GM21367 (cell line): ENCODE measurements around the gene NCR3LG1.

Experiments used
- ATAC-seq: cut with Tn5 transposase; IDR thresholded peaks from one replicate; pipeline ENCODE4 v1.9.1; 2021; ENCODE audit not compliant: unreplicated experiment

NCR3LG1 gene

GRCh38 chr11:17391493-17392355 is 40.1 kb downstream of the NCR3LG1 start:
- no peak for ATAC-seq

- ATAC-seq, result no peak
Observed at GRCh38 chr11:17392872-17393271, 41.3 kb downstream of the NCR3LG1 start.

DNA sequence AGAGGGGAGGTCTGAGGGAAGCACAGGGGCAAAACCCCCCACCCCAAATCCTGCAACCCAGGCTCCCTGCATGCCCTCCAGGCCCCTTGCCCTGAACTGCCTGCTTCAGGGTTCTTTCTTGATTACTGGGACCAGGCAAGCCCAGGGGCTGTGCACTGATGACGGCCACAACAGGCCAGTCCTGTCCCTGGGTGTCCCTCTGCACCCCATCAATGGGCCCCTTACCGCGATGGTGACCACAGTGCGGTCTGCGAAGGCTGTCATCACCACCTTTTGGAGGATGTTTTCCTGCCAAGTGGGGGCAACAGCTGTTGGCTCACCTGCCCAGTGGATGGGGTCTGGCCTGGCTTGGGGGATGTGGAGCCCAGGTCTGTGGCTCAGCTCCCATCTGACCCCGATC is 41.9 kb downstream of the NCR3LG1 start:
- no peak for ATAC-seq

DNA sequence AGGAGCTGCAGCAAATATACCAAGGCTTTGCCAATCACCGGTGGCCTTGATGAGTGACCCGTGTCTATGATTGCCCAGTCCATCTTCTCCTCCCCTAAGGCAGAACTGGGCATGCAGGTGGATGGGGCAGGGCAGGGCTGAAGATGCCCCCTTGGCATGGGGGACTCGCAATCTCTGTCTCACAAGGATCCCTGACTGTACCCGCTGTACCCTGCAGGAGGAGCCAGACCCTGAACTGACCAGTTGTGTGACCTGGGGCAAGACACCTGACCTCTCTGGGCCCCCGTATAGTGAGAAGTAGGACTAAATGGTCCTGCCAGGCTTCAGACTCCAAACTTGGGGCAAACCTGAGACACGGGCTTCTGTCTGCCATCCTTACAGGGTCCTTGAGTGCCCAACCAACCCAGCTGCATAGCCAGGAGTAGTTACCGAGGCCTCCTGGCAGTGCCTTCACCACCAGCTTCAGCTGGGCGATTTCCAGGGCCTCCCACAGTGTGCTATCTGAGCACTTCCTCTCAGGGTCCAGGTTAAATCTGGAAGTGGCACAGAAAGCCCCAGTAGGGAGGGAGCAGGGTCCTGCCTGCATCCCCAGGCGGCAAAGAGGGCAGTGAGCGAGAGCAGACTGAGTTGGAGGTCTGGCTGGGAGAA is 43.3 kb downstream of the NCR3LG1 start:
- no peak for ATAC-seq

- no peak for ATAC-seq
Observed at GRCh38 chr11:17395554-17395961, 44.0 kb downstream of the NCR3LG1 start.

GRCh38 chr11:17395978-17396377 is 44.4 kb downstream of the NCR3LG1 start:
- no peak for ATAC-seq

- no peak for ATAC-seq
Observed at GRCh38 chr11:17396598-17397310, 45.2 kb downstream of the NCR3LG1 start.

DNA sequence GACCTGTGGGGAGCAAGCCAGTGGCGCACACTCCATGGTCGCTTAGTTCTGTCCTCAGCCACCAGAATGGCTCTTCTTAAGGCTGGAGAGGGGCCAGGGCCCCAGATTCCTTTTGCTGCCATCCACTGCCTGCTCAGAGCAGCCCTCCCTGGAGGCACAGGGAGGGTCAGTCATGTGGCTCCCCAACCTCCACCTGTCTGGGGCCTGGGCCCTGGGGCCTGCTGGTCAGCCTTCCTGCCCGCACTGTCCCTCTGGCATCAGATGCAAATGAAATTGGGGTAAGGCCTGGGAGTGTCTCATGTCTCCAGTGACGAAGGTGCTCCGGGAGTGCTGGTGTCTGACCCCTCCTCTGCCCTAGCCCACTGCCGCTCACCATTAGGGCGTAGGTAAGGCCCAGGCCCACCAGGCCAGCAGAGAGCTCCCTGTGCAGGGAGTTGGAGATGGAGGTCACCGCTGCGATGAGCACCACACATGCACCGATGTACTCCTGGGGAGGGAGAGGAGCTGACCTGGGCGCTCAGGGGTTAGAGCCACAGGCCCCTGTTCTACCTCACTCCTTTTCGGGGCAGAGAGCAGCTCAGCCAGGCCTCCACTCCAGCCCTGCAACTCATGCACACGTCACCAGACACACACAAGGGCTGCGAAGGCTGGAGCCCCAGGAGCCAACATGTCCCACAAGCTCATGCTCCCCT is 45.9 kb downstream of the NCR3LG1 start:
- no peak for ATAC-seq

GRCh38 chr11:17399236-17399635 is 47.6 kb downstream of the NCR3LG1 start:
- ATAC-seq, result no peak

DNA sequence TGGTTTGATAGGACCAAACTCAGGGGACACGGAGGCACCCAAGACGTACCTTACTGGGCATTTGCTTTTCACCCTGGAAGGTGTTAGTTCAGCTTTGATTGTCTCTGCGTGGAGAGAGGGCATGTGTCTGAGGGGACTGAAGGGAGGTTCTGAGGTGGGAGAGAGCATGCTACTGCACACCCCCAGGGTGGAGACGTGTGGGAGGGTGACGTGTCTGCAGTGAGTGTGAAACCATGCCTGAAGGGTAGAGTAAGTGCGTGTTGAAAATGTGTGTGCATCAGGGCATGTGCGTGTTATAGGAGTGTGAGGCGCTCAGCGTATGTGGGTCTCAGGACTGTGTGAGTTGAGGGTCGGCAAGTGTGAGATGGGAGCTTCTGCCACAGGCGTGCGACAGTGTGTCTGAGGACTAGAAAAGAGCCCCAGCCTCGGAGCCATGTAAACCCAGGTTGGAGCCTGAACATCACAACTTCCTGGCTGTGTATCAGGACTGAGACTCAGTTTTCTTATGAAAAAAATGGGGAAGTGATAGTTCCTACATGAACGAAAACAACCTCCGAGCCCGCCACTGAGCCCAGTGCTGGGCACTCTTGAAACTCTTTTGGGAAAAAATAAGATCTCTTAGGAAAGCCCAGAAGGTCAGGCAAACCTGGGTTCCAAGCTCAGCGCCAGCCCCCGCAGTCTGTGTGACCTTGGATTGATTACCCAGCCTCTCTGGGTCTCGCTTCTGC is 48.6 kb downstream of the NCR3LG1 start:
- ATAC-seq, result no peak

GRCh38 chr11:17401316-17401715 is 49.7 kb downstream of the NCR3LG1 start:
- ATAC-seq, result no peak

DNA sequence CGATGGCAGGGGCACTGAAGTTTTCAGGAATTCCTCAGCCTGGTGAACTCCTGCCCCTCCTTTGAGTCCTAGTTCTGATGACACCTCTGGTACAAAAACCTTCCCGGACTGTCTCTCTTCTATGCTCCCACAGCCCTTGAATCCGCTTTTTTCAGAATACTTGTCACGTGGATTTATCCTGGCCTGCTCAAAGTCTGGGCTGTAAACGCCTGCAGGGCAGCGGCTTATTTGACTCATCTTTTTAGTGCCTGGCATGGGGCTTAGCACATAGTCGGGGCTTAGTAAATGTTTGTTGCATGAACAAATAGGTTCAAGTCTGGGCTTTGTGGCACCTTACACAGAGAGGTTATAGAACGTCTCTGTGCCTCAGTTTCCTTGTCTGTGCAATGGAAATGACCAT is 50.2 kb downstream of the NCR3LG1 start:
- ATAC-seq, result no peak

DNA sequence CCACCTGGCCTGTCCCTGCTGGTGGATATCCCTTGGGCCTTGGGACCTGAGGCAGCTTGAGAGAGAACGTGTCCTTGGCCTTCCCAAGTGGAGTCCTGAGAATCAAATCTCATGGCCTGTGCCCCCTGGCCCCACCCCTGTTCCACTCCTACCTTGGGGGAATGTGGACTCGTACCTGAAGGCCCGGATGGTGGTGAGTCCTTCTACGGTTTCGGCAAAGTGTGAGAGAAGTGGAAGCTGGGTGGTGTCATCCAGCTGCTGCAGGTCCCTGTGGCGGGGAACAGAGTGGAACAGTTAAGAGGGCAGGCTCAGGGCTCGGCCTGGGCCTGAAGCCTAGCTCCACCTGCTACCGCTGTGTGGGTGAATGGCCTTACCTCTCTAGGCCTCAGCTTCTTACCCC is 50.9 kb downstream of the NCR3LG1 start:
- ATAC-seq, result no peak

DNA sequence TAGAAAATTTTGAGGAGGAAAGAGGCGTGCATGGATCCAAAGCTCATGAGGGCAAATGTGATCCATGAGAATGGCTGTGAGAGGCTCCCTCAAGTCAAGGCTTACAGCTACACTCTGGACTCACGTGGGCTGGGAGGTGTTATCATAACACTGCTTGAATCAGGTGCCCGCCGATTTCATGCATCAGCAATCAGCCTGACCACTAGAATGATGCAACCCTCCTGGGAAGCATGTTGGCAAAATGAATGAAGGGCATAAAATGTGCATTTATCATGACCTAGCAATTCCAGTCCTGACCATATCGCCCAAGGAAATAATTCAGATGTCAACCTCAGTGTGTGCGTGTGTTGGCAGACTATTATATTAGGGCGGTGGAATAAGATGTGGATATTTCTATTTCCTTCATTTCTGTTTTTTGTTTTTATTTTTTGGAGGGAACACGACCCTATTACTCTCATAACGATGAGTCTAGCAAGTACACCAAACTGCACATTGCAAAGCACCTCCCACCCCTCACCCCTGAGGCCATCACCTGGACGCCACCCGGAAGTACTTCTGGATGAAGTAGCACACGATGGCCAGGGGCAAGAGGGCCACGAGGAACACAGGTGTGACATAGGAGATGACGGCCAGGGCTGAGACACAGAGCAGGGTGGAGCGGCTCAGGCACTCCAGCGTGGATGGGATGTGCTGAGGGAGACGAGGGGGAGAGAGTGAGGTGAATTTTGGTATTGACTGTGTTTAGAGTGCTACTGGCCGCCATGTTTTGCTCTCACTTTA is 52.6 kb downstream of the NCR3LG1 start:
- no peak for ATAC-seq

- ATAC-seq, result no peak
Observed at GRCh38 chr11:17405232-17406005, 53.8 kb downstream of the NCR3LG1 start.

DNA sequence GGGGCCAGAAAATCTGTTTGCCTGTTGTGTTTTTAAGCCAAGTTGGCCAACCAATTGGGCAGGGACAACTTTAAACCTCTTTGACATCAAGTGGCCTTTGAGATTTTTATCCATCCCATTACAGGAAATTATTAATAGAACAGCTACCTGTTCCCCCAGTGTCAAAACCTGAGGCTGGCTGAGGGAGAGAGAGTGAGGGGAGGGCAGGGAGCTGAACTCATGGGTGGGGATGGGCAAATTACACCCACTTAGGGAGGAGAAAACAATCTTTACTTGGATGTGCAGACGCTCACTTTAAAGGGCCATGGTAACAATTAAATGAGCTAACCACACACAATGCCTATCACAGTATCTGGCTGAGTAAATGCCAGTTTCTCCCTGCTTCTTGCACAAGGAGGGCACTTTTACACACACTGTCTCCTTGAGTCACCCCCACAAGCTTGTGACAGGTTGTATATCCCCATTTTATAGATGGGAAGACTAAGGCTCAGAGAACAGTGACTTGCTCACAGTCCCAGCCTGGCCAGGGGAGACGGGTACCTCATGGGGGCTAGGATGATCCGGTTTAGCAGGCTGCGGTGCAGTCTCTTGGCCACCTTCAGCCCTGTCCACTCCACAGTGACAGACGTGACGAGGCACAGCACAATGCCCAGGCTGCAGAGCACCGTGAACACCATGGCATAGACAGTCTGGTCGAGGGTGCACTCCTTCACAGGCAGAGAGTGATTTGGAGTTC is 54.6 kb downstream of the NCR3LG1 start:
- ATAC-seq, result no peak

- ATAC-seq, result no peak
Observed at GRCh38 chr11:17406818-17407149, 55.2 kb downstream of the NCR3LG1 start.

GRCh38 chr11:17407575-17407974 is 56.0 kb downstream of the NCR3LG1 start:
- no peak for ATAC-seq

DNA sequence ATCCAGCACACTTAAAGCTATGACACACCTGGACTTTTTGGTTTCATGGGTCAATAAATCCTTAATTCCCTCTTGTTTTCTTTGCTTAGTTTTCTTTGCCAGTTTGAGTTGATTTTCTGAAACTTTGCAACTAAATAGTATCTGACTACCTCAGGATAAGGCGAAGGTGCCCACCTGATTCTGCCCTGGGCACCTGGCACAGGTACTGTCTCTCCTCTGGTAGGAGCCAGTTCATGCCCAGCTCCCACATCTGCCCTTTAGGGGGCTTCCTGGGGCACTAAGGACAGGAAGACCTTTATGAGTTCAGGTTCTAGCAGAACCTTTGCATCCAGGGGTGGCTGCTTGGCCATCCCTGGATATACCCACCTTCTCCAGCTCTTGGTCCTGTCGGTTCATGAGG is 56.4 kb downstream of the NCR3LG1 start:
- ATAC-seq, result no peak
